Inferior parietal cortex (tissue), 1 donor: Measurements from ENCODE around the gene SPACA4.

Experiments used
- DNase-seq: peaks from one replicate; pipeline ENCODE4 v3.0.0-alpha.2; 2016; ENCODE audit errors: extremely low spot score

SPACA4 gene

GRCh38 chr19:48650974-48651682 is 44.6 kb downstream of the SPACA4 start:
- no peak for DNase-seq

GRCh38 chr19:48651683-48652048 is 45.1 kb downstream of the SPACA4 start:
- no peak for DNase-seq

DNA sequence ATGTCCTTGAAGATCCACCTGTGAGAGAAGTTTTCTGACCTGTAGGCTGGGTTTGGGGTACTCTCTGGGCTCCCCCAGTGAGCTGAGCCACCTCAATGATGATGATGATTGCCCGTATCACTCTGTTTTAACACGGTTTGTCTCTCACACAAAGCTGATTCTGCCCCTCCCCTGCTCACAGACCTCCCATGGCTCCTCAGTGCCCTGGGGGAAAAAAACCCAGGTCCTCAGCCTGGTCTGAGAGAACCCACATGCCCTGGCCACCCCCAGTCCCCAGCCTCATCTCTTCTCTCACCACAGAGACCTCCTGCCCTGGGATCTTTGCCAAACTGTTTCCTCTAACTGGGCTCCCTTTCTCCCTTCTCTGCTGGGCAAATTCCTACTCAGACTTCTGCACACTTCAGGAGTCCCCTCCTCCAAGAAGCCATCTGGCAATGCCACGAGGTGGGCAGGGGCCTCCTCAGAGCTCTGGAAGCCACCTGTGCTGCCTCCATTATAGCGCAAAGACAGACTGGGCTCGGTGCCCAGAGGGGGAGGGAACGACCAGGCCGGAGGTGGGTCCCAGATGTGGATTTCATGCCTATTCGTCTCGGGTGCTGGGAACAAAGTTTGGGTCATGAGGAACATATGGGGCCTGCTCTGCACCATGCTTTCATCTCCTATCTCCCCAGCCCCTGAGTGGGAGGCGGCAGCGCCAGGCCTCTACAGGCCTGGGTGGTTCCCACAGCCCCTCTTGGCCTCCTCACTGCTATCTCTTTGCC is 47.9 kb downstream of the SPACA4 start:
- no peak for DNase-seq

- DNase-seq: no peak
These were observed 50.4 kb downstream of the SPACA4 start for GRCh38 chr19:48656840-48657474.
